Liver (tissue), 3 donors: ENCODE measurements around the gene PCNX2.

Source experiments
- FOXA1 ChIP-seq: IDR thresholded peaks from 2 replicates; pipeline ENCODE4 v1.6.1; 2016; ENCODE audit warnings: antibody characterized with exemption
- NR2F2 ChIP-seq: IDR thresholded peaks from 2 replicates; pipeline ENCODE4 v1.6.1; 2016; ENCODE audit warnings: antibody characterized with exemption
- TAF1 ChIP-seq: conservative IDR thresholded peaks from 2 replicates; pipeline ENCODE4 v1.6.1; 2016; ENCODE audit warnings: antibody characterized with exemption, mild to moderate bottlenecking
- TF ChIP-seq, protein P1 (sequence below): IDR thresholded peaks from 2 replicates; pipeline ENCODE4 v1.6.1; 2016; ENCODE audit warnings: antibody characterized with exemption
- TF ChIP-seq, protein P2 (sequence below): fragments of 150-350 bp; IDR thresholded peaks from 2 replicates; pipeline ENCODE4 v1.5.1; 2017; ENCODE audit warnings: improper control_type of control experiment, low read depth, low read length; ENCODE audit not compliant: missing input control
- TF ChIP-seq, protein P3 (sequence below): IDR thresholded peaks from 2 replicates; pipeline ENCODE4 v1.6.1; 2016; ENCODE audit warnings: antibody characterized with exemption
- TF ChIP-seq, protein P4 (sequence below): IDR thresholded peaks from 2 replicates; pipeline ENCODE4 v1.6.1; 2016; ENCODE audit warnings: antibody characterized with exemption, mild to moderate bottlenecking
- donor health status: healthy.
- donor health status: healthy.

DNA sequence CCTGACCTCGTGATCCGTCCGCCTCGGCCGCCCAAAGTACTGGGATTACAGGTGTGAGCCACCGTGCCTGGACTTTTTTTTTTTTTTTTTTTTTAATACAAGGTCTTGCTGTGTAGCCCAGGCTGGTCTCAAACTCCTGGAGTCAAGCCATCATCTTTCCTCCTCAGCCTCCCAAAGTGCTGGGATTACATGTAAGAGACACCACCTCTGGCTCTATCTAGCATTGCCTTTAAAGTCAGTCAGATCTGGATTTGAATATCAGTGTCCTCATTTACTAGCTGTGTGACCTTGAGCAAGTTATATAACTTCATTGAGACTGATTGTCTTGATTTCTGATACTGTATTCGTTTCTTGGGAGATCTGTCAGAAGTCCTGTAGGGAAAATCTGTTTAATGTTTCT is 38.6 kb upstream of the PCNX2 start:
- TF ChIP-seq FOXA1 (no peak), TAF1 (no peak), NR2F2 (no peak)
- TF ChIP-seq, protein P1, sequence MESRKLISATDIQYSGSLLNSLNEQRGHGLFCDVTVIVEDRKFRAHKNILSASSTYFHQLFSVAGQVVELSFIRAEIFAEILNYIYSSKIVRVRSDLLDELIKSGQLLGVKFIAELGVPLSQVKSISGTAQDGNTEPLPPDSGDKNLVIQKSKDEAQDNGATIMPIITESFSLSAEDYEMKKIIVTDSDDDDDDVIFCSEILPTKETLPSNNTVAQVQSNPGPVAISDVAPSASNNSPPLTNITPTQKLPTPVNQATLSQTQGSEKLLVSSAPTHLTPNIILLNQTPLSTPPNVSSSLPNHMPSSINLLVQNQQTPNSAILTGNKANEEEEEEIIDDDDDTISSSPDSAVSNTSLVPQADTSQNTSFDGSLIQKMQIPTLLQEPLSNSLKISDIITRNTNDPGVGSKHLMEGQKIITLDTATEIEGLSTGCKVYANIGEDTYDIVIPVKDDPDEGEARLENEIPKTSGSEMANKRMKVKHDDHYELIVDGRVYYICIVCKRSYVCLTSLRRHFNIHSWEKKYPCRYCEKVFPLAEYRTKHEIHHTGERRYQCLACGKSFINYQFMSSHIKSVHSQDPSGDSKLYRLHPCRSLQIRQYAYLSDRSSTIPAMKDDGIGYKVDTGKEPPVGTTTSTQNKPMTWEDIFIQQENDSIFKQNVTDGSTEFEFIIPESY = no peak
- TF ChIP-seq, protein P2, sequence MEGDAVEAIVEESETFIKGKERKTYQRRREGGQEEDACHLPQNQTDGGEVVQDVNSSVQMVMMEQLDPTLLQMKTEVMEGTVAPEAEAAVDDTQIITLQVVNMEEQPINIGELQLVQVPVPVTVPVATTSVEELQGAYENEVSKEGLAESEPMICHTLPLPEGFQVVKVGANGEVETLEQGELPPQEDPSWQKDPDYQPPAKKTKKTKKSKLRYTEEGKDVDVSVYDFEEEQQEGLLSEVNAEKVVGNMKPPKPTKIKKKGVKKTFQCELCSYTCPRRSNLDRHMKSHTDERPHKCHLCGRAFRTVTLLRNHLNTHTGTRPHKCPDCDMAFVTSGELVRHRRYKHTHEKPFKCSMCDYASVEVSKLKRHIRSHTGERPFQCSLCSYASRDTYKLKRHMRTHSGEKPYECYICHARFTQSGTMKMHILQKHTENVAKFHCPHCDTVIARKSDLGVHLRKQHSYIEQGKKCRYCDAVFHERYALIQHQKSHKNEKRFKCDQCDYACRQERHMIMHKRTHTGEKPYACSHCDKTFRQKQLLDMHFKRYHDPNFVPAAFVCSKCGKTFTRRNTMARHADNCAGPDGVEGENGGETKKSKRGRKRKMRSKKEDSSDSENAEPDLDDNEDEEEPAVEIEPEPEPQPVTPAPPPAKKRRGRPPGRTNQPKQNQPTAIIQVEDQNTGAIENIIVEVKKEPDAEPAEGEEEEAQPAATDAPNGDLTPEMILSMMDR = no peak
- TF ChIP-seq, protein P3, sequence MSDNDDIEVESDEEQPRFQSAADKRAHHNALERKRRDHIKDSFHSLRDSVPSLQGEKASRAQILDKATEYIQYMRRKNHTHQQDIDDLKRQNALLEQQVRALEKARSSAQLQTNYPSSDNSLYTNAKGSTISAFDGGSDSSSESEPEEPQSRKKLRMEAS = no peak
- TF ChIP-seq, protein P4, sequence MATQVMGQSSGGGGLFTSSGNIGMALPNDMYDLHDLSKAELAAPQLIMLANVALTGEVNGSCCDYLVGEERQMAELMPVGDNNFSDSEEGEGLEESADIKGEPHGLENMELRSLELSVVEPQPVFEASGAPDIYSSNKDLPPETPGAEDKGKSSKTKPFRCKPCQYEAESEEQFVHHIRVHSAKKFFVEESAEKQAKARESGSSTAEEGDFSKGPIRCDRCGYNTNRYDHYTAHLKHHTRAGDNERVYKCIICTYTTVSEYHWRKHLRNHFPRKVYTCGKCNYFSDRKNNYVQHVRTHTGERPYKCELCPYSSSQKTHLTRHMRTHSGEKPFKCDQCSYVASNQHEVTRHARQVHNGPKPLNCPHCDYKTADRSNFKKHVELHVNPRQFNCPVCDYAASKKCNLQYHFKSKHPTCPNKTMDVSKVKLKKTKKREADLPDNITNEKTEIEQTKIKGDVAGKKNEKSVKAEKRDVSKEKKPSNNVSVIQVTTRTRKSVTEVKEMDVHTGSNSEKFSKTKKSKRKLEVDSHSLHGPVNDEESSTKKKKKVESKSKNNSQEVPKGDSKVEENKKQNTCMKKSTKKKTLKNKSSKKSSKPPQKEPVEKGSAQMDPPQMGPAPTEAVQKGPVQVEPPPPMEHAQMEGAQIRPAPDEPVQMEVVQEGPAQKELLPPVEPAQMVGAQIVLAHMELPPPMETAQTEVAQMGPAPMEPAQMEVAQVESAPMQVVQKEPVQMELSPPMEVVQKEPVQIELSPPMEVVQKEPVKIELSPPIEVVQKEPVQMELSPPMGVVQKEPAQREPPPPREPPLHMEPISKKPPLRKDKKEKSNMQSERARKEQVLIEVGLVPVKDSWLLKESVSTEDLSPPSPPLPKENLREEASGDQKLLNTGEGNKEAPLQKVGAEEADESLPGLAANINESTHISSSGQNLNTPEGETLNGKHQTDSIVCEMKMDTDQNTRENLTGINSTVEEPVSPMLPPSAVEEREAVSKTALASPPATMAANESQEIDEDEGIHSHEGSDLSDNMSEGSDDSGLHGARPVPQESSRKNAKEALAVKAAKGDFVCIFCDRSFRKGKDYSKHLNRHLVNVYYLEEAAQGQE = no peak
